GM13976 (cell line): ENCODE measurements around the gene IGSF21.

Experiments used
- DNase-seq: peaks from one replicate; pipeline ENCODE4 v3.0.0; 2012; ENCODE audit warnings: low spot score
- CTCF ChIP-seq: IDR thresholded peaks from 2 replicates; pipeline ENCODE4 v1.5.1; 2012; ENCODE audit warnings: borderline replicate concordance, mild to moderate bottlenecking; ENCODE audit not compliant: insufficient read depth; ENCODE audit errors: extremely low read depth, missing control alignments, control extremely low read depth
- in situ Hi-C: fragments of 300-500 bp; cut with MboI; formaldehyde crosslinking; loops from one replicate; pipeline ENCODE4 v1.12.0; 2022; ENCODE audit warnings: low sequenced_read_pairs, mixed read lengths, inconsistent platforms; ENCODE audit not compliant: unreplicated experiment

Gene IGSF21

GRCh38 chr1:18232052-18232451 lies 124.5 kb downstream of the IGSF21 start:
- TF ChIP-seq CTCF, result no peak
- DNase-seq, result no peak
- in situ Hi-C loops, result no loop called here

DNA sequence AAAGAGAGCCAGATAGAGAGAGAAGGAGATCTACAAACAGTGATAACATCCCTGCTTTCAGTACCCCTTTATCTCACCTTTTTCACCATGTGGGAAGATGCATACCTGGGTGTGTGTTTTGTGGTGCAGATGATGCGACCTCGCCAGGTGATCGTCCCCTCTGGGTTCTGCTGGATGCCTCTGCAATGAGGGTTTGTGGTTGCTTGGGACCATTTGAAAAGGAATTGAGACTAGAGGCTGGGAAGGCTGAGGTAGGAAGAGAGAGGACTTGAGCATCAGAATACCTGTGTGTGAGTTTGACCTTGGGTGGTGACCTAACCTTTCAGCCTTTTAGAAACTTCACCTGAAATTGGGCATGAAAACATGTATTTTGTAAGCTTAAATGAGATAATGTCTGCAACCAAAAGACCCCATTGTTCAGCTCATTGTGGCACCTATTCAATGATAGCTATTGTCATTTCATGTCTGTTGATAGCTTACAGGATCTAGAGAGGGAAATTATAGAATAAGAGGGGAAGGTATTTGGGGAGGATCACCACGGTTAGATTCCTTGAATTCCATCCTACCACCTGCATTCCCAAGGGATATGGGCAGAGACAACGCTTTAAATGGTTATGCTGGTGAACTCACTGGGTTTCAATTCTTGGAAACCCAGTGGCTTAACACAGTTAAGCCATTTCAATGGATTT lies 125.7 kb downstream of the IGSF21 start:
- in situ Hi-C loops, result no loop called here
- TF ChIP-seq CTCF, result no peak
- DNase-seq, result no peak

- peak; percentile 42 for TF ChIP-seq CTCF
- in situ Hi-C loops, result no loop called here
- peak; percentile 53 for DNase-seq
Observed at GRCh38 chr1:18234790-18235242, 127.2 kb downstream of the IGSF21 start.

- no peak for DNase-seq
- in situ Hi-C loops, result no loop called here
- no peak for TF ChIP-seq CTCF
Observed at GRCh38 chr1:18237371-18237770, 129.8 kb downstream of the IGSF21 start.

- in situ Hi-C loops, result no loop called here
- DNase-seq, result no peak
- no peak for TF ChIP-seq CTCF
Observed at GRCh38 chr1:18238190-18238589, 130.6 kb downstream of the IGSF21 start.

DNA sequence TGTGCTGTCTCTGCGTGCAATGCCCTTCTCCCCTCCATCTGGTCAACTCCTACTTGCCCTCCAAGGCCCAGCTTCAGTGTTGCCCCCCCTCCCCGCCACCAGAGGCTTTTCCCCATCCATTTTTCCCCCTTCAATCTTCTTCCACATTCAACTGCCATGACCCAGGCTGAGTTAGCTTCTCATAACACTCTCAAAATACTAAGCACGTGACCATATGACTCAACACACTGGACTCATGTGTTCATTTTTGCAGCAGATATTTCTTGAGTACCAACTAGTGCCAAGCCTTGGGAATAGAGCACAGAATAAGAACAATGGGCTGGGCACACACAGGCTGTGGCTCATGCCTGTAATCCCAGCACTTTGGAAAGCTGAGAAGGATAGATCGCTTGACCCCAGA lies 132.1 kb downstream of the IGSF21 start:
- in situ Hi-C loops, result no loop called here
- no peak for TF ChIP-seq CTCF
- DNase-seq, result no peak
